Retinal pigment epithelial cell (primary cell): ENCODE data around the gene ARHGAP11A.

Experiments used
- DNase-seq: peaks from one replicate; pipeline ENCODE4 v3.0.0-alpha.2; 2010; ENCODE audit warnings: low read depth
- H3K4me3 ChIP-seq: 2 replicates; pipeline ENCODE4 v1.5.1; 2011; ENCODE audit warnings: mild to moderate bottlenecking, low read length, control low read depth, moderate library complexity
- TF ChIP-seq, protein P1 (sequence below): conservative IDR thresholded peaks from 2 replicates; pipeline ENCODE4 v1.5.1; 2011; ENCODE audit warnings: low read depth, low read length, control low read depth, inconsistent platforms

Gene ARHGAP11A

DNA sequence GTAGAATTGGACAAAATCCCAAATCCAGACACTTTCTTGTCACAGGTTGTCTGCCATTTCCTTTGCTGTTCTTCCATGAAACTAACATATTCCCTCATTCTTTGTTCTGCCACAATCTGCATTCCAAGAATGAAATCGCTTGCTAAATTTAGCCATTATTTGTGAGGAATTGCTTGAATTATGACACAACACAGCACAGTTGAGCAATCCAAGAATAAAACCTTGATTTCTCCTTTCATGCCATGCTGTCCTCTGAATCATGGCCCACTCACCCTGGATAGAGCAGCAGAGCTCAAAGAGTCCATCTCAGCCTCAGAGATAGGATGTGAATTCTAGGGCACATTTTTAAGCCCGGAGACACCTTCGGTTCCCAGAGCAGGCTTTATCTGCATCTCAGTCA is 67.3 kb downstream of the ARHGAP11A start:
- H3K4me3 ChIP-seq: no peak overlapping the region
- DNase-seq: peak; percentile 64
- TF ChIP-seq, protein P1, sequence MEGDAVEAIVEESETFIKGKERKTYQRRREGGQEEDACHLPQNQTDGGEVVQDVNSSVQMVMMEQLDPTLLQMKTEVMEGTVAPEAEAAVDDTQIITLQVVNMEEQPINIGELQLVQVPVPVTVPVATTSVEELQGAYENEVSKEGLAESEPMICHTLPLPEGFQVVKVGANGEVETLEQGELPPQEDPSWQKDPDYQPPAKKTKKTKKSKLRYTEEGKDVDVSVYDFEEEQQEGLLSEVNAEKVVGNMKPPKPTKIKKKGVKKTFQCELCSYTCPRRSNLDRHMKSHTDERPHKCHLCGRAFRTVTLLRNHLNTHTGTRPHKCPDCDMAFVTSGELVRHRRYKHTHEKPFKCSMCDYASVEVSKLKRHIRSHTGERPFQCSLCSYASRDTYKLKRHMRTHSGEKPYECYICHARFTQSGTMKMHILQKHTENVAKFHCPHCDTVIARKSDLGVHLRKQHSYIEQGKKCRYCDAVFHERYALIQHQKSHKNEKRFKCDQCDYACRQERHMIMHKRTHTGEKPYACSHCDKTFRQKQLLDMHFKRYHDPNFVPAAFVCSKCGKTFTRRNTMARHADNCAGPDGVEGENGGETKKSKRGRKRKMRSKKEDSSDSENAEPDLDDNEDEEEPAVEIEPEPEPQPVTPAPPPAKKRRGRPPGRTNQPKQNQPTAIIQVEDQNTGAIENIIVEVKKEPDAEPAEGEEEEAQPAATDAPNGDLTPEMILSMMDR: no peak

DNA sequence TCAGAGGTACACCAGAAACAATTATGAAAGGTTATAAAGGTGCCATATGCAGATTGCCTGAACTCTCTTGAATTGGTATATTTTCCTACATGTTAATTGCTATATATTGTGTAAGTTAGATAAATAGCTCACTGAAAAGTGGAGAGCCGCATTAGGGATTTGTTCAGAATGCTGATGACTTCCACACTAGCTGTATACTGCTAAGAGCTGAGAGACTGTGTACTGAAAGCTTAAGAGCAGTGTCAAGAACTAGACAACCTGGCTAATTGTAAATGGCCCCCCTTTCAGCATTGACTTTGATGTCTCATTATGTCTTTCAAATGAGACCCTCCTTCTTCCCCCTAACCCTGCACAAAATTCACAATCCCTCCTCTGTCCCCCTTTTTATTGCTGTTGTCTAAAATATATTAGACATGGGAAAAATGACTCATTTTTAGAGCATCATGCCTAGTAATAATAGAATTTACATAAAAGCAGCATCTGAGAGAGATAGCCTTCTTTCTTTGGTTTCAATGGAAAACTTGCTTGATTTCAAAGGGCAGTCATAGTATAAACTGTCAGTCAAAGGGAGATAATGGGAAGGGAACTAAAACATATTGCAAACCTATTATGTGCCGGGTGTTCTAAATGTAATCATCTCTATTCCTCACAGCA is 67.8 kb downstream of the ARHGAP11A start:
- DNase-seq: no peak
- H3K4me3 ChIP-seq: no peak overlapping the region
- TF ChIP-seq, protein P1: no peak

DNA sequence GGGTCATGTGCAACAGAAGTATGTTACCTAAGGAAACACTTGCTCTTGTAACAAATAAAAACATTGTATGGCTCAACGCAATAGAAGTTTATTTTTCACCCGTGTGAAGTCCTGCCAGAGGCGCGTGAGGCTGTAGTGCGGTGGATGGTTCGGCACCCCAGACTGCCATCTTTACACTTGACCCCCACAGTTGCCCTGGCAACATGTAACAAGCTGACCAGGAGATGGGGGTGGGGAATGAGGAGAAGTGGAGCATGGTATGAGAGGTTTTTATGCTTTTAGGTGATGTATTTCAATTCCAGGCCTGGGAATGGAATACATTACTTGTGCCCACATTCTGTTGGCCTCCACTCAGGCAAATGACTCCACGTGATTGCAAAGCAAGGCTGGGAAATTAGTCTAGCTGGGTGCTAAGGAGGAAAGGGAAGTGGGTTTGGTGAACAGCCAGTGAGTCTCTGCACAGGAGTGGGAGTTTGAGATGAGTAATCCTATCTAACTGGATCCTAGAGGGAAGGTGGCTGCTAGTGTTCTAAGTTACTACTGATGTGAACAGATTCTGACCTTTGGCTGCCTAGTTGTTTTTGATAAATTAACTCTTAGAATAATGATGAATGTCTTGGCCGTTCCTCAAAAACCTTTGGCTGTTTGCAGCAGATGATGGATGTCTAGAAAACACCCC is 68.7 kb downstream of the ARHGAP11A start:
- TF ChIP-seq, protein P1: no peak
- no peak overlapping the region for H3K4me3 ChIP-seq
- DNase-seq: no peak

DNA sequence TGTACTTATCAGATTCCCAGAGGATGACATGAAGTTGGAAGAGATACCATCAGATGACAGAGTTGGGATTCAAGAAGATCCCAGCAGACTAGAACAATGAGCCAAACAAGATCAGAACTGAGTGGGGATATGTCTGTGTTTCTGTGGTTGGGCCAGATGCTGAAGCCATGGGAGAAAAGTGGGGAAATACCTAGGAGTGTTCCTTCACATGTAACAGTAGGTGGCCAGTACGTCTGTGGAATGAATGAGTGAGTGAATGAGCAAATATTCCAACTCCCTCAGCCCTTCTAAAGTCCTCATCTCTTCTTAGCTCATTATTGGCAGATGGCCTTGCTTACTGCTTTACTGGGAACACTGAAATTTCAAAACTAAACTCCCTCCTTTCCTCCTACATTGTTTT is 70.3 kb downstream of the ARHGAP11A start:
- no peak overlapping the region for H3K4me3 ChIP-seq
- DNase-seq: no peak
- TF ChIP-seq, protein P1: no peak

DNA sequence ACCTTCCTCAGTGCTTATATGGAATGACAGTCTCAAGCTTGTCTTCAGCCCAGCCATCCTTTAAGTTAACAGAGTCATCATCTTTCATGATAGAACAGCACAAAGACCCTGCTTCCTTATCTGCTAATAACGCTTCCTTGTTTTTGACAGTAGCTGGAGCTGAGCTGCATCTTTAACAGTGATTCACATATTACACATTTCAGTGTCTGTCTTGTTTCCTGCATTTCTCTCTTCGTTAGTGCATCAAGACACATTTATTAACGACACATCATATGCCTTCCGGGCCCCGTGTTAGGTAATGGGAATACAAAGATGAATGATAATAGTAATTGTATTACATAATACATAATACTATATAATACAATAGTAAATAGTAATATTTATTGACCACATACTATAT is 72.3 kb downstream of the ARHGAP11A start:
- DNase-seq: no peak
- TF ChIP-seq, protein P1: no peak
- no peak overlapping the region for H3K4me3 ChIP-seq

DNA sequence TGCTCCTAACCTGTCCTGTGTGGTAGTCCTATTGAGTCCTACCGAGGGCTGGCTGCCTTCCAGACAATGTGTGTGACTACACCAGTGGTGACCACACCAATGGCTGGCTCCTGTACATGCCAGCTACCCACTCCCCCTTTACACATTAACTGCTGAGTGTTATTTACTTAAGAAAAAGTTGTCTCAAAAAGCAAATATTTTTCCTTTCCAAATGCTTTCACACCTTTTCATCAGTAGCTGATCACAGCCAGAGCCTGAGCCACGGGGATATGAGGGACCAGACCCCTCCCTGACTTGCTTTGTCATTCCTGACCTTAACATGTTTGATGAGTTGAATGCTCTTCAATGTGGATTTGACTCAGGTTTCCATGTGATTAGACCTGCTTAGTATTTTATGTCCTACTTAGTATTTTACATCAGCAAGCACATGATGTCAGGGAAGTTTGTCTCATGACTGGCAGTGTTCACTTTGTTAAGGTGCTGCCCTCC is 72.9 kb downstream of the ARHGAP11A start:
- TF ChIP-seq, protein P1: no peak
- no peak for DNase-seq
- no peak overlapping the region for H3K4me3 ChIP-seq
